HEK293T (cell line): ENCODE data around the gene F3.

Source experiments
- BHLHE40 ChIP-seq: fragments of 450-650 bp; IDR thresholded peaks from 2 replicates; pipeline ENCODE4 v1.6.1; 2016; ENCODE audit warnings: mild to moderate bottlenecking, moderate library complexity, borderline replicate concordance
- ELF4 ChIP-seq: fragments of 450-650 bp; IDR thresholded peaks from 2 replicates; pipeline ENCODE4 v1.6.1; 2017; ENCODE audit warnings: antibody characterized with exemption
- FOXA1 ChIP-seq: fragments of 450-650 bp; IDR thresholded peaks from 2 replicates; pipeline ENCODE4 v1.6.1; 2016; ENCODE audit warnings: mild to moderate bottlenecking
- FOXK2 ChIP-seq: fragments of 450-650 bp; IDR thresholded peaks from 2 replicates; pipeline ENCODE4 v1.6.1; 2016; ENCODE audit warnings: mild to moderate bottlenecking
- LEF1 ChIP-seq: fragments of 450-650 bp; IDR thresholded peaks from 2 replicates; pipeline ENCODE4 v1.6.1; 2017; ENCODE audit warnings: mild to moderate bottlenecking, borderline replicate concordance
- NFRKB ChIP-seq: fragments of 450-650 bp; IDR thresholded peaks from 2 replicates; pipeline ENCODE4 v1.6.1; 2016; ENCODE audit warnings: mild to moderate bottlenecking, moderate library complexity
- SP1 ChIP-seq: fragments of 450-650 bp; IDR thresholded peaks from 2 replicates; pipeline ENCODE4 v1.6.1; 2017
- TARDBP ChIP-seq: fragments of 450-650 bp; IDR thresholded peaks from 2 replicates; pipeline ENCODE4 v1.6.1; 2016

- no peak for TF ChIP-seq FOXA1
- no peak for TF ChIP-seq TARDBP
- no peak for TF ChIP-seq BHLHE40
- no peak for TF ChIP-seq SP1
- TF ChIP-seq FOXK2, result no peak
- TF ChIP-seq NFRKB, result no peak
- TF ChIP-seq ELF4, result no peak
- TF ChIP-seq LEF1, result no peak
These were observed 51.0 kb downstream of the F3 start for GRCh38 chr1:94490556-94490955.
